GM21390 (cell line): ENCODE data around the gene PLSCR1.
"Not testable (repeated sequence)": the region's sequence is repeated elsewhere in the genome, so short reads cannot be mapped to it uniquely, and the experiment has no call there.

ENCODE experiments used
- ATAC-seq: cut with Tn5 transposase; IDR thresholded peaks from one replicate; pipeline ENCODE4 v1.9.1; 2021; ENCODE audit not compliant: unreplicated experiment

The PLSCR1 gene

GRCh38 chr3:146485297-146485696, 59.1 kb downstream of the PLSCR1 start:
- no peak for ATAC-seq

GRCh38 chr3:146476094-146476740, 68.2 kb downstream of the PLSCR1 start:
- ATAC-seq, result no peak

DNA sequence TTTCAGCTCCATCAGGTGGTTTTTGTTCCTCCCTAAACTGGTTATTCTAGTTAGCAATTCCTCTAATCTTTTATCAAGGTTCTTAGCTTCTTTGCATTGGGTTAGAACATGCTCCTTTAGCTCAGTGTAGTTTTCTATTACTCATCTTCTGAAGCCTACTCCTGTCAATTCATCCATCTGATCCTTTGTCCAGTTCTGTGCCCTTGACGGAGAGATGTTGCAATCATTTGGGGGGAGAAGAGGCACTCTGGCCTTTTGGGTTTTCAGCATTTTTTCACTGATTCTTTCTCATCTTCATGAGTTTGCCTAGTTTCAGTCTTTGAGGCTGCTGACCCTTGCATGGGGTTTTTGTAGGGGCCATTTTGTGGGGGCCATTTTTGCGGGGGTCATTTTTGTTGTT, 69.4 kb downstream of the PLSCR1 start:
- ATAC-seq, result not testable (repeated sequence)

DNA sequence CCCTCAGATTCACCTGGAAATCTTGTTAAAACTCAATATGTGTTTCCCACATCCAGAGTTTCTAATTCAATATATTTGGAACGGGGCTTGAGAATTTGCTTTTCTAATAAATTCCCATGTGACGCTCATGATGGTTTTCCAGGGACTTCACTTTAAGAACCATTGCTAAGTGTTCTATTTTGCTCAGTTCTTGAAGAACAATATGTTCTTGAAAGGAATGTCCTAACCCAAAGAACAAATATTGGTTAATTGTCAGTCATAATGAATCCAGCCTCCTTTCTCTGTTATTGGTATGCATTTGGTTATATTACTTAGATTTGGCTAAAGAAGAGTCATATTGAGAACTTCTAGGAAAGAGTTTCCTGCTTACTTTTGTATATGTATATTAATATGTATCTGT, 70.7 kb downstream of the PLSCR1 start:
- ATAC-seq, result no peak

DNA sequence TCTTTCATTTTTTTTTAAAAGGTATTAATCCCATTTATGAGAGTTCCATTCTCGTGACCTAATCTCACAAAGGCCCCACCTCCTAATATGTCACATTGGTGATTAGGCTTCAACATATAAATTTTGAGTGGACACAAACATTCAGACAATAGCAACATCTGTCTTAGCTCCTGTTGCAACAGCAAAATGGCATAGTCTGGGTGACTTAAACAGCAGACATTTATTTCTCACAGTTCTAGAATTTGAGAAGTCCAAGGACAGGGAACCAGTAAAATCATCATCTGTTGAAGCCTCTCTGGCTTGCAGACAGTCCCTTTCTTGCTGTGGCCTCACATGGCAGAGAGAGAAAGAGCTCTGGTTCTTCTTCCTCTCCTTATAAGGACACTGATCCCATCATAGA, 71.8 kb downstream of the PLSCR1 start:
- ATAC-seq, result no peak

DNA sequence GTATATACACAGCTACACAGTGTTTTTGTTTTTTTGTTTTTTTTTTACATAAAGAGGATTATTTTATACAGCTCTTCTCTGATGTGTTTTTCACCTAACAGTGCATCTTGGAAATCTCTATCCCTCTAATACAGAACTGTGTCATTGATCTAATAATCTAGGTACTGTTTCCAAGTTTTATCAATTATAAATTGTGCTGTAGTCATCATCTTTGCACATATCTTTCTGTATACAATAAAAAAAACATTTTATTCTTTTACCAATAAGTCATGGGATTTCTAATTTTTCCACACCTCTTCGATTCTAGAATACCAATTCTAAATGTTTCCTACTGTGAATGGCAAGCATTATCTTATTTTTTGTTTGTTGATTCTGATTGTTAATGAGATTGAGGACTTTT, 73.4 kb downstream of the PLSCR1 start:
- ATAC-seq, result no peak

GRCh38 chr3:146470425-146470990, 73.9 kb downstream of the PLSCR1 start:
- ATAC-seq, result no peak

DNA sequence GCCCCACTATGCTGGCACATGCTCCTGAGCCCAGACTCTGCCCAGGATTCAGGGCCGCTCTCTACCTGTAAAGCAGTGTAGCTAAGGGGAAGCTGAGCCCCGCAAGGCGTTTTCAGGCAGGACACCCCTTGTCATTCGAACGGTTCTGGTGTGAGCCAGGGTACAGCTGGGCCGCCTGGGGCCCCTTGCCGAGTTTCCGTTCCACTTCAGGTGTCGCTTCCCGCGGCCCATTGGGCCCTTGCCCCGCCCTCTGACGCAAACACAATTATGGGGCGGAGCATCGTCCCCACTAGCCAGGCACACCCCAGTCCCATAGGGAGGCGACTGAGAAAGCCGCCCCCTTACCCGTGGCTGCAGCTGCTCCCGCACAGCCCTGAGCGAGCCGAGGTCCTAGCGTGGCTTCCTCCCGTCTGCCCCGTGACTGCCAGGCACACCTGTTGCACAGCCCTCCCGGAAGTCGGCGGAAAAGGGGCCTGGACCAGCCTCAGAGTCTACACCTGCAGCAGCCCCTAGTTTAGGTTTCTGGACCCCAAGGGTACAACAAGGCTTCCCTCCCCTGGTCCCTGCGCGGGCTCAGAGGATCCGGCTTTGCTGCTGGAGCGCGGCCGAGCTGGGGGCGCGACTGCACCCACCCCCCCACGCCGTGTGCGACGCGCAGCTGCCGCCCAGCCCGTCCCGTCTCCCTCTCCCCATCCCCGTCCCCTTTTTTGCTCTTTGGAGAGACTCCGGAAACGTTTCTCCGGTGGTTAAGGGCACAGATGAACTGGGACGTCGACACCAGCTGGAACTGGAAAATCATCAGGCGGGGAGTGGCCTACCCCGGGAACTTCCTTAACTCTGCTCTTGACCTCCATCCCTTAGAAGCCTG, 75.0 kb downstream of the PLSCR1 start, which contains the start of gene PLSCR2:
Gene PLSCR2, minus strand, starts transcription at position 412 of the 868 bp plus-strand sequence. CDS start 9,657 bp downstream, outside the sequence.
- peak; percentile 96 for ATAC-seq

GRCh38 chr3:146468671-146469149, 75.7 kb downstream of the PLSCR1 start:
- ATAC-seq, result no peak

DNA sequence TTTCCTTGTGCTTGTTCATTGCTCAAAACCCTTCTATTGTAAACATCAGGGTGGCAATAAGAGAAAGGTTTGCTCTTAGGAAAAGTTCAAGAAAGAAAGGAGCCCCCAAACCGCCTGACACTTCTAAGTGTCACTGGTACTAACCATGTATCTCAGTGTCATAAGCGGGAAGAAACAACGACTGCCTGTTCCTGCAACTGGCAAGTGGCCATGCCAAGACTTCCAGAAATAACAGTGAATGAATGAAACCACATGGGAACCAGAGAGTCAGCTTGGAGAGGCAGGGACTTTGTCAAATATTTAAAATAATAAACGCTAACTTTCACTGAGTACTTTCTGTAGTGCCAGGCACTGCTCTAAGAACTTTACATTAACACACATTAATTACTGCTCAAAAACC, 76.2 kb downstream of the PLSCR1 start:
- ATAC-seq, result no peak

DNA sequence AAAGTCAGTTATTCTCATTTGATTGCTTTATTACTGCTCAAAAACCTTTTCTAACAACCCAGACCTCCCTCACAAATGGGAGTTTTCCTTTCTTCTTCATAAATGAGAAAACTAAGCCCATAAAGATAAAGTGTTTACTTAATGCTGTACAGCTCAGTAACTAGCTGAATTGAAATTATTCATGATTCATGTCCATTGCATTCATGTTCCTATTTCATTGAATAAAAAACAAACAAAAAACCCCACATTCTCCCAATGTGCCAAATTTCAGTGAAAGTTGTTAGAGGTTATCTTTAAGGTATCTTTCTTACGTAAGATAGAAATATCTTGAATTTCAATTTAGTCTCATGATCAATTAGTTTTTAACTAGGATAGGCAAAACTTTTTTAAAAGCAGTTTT, 77.8 kb downstream of the PLSCR1 start:
- ATAC-seq, result no peak

- ATAC-seq, result no peak
Measured at GRCh38 chr3:146465693-146466465, 78.5 kb downstream of the PLSCR1 start.
